LNCAP (cell line): ENCODE results near the gene NOSTRIN.

ENCODE experiments used
- TF ChIP-seq, protein P1 (sequence below): fragments of 450-650 bp; IDR thresholded peaks from 2 replicates; pipeline ENCODE4 v1.5.1; 2017; ENCODE audit warnings: mild to moderate bottlenecking

NOSTRIN gene

DNA sequence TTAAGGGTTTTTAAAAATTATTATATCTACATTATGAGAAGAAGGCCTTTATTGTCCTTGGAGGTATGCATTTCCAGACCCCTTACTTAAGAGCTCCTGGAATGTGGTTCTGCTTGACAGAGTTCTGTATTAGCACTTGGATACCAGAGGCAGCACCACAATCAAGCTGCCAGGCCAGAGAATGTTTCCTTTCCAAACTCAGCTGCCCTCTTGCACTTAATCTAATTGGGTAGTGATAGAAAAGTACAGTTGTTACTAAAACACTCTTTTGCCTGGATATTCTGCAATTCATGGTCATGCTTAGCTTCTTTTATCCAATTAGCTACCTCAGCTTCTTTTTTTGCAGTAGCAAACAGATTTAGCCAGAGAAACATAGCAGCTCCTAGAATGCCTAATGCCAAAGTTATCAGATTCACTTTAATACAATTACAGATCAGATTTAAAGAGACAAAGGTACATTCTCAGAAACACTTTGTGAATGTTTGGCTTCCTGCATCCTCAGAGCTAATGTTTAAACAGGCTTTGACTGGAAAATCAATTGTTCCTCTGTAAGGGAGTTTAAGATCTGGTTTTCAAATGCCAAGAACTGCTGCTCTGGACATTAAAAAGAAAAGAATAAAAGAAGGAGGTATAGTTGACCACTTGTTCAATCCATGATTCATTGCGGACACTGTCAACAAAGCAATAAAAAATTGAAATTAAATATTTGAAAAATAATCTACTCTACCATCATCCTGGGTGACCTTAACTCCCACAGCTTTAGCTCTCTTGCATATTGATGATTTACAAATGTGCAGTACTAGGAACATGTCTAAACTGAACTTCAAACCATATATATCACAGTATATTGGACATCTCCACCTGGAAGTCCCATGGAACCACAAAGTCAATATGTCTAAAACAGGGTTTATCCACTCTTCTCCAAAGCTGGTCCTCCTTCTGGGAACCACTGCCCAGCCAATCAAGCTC, 12.8 kb downstream of the NOSTRIN start:
- TF ChIP-seq, protein P1, sequence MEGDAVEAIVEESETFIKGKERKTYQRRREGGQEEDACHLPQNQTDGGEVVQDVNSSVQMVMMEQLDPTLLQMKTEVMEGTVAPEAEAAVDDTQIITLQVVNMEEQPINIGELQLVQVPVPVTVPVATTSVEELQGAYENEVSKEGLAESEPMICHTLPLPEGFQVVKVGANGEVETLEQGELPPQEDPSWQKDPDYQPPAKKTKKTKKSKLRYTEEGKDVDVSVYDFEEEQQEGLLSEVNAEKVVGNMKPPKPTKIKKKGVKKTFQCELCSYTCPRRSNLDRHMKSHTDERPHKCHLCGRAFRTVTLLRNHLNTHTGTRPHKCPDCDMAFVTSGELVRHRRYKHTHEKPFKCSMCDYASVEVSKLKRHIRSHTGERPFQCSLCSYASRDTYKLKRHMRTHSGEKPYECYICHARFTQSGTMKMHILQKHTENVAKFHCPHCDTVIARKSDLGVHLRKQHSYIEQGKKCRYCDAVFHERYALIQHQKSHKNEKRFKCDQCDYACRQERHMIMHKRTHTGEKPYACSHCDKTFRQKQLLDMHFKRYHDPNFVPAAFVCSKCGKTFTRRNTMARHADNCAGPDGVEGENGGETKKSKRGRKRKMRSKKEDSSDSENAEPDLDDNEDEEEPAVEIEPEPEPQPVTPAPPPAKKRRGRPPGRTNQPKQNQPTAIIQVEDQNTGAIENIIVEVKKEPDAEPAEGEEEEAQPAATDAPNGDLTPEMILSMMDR: no peak

DNA sequence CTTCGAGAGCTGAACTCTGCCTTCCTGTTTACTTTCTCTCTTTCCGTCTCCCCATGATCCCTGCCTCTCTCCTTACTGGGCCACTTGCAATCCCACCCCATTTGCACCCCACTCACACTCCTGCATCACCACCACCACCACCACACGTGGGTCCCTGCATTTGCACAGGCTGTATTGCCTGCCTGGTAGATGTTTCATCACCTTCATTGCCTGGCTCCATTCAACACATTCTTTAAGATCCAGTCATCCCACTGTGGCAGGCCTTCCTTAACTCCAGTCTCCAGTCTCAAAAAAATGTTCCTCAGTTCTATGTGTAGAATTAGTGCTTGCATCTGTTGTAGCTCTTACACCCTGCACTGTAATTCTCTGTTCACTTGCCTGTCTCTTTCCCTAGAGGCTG, 13.9 kb downstream of the NOSTRIN start:
- TF ChIP-seq, protein P1: no peak

DNA sequence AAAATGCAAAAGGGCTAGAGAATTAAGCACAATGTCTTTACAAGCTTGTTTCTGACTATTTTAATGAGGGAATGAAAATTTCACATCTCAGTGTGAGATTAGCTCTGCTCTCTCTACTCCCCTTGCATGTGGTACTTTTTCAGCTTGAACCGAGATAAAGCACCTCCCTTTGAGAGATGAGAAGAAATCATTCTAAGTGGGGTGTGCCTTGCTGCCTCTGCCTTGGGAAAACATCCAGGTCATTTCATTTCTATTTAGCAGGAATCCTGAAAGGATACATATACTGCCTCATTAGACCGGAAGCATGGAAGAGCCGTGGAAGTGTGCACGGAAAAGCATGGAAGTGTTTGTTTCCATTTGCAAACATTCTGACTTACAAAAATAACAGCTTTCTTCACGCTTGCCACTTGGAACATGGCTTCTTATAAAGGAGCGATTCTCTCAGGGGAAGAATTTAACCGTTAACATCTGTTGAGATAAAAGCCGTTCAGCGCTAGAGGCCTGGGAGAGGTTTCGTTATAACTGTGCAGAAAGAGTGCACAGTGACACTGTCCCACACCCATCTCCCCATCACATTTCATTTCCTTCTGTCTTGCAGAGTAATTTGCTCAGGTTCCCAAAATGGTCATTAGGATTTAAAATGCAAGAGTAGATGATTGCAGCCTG, 16.7 kb downstream of the NOSTRIN start:
- TF ChIP-seq, protein P1: no peak

DNA sequence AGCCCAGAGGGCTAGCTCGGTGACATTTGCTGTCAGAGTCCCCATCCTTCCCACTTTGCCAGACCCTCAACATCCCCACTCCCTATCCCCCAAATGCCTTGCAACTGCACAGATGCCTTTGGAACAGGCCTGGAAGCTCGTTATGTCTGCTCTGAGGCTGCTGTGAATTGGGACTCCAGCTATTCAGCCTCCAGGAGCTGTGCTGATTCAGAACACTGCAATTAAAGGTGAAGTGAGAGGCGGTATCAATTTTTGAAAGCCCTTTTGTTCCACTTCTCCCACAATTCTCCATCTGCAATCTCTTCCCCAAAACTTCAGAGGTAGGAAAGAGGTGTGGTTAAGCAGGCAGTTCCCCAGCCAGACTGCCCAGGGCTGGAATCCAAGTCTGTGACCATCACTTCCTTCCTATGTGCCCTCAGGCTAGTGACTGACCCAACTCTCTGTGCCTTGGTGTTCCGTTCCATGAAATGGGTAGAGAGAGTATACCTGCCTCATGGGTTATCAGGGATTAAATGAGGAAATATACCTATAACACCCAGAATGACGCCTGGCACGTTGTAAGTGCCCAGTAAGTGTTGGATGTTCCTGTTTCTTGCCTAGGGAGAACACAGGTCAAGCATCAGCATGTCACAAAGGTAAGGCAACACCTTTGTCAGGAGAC, 17.5 kb downstream of the NOSTRIN start:
- TF ChIP-seq, protein P1: no peak

DNA sequence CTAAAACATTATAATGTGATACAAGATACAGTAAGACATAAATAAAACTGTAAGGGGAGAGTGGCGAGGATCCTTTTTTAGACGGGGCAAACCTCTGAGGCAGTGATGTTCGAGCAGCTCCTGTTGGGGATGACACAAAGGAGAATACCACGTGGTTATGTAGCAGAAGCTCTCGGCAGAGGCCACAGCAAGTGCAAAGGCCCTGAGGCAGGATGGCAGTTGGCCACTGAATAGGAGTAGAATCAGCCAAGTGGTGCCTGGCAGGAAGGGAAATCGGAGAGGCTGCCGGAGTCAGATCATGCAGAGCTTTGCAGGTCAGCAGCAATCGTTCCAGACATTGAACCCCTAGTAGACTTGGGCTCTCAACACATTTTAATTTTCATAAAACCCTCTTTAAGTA, 19.1 kb downstream of the NOSTRIN start:
- TF ChIP-seq, protein P1: no peak

DNA sequence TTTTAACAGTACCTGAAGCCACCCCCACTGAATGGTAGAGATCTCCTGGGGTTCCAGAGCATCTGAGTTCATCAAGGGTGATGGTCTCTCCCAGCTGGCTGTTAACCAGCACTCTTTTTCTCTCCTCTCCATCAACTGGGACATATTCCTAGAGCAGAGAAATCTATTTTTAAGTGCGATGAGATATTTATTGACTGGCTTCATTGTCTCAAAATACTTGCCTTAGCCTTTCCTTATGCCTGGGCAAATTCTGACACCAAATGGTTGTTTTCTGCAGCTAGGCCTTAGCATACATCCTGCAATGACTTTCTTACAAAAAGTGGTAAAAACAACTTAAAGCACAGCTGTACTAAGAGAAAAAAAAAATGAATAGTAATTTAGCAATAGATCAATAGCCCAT, 19.6 kb downstream of the NOSTRIN start:
- TF ChIP-seq, protein P1: no peak

DNA sequence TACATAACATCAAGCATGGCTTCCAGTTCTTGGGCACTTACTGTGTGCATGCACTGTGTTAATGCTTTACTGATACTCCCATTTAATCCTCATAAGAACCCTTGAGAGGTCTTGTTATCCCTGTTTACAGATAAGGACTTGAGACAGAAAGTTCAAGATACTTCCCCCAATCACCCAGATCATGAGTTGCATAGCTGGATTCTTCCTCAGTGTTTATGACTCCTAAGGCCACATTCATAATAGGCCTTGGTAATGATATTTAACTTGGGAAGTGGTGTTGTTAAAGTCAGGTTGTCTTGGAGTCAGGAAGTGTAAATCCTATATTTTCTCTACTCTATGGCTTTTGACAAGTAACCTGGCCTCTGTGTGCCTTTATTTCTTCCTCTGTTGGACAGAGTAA, 22.7 kb downstream of the NOSTRIN start:
- TF ChIP-seq, protein P1: no peak
